Activated T-cell treated with anti-CD3 and anti-CD28 coated beads, Interleukin-2, amount 50 U/mL, for 48 hours (primary cell): Measurements from ENCODE around the gene PLA2G3.
"Not testable (repeated sequence)": the region's sequence is repeated elsewhere in the genome, so short reads cannot be mapped to it uniquely, and the experiment has no call there.

Experiments
- DNase-seq, 2 experiments: peaks; one replicate each; pipeline ENCODE4 v3.0.0-alpha.2; 2020

The PLA2G3 gene, protein sequence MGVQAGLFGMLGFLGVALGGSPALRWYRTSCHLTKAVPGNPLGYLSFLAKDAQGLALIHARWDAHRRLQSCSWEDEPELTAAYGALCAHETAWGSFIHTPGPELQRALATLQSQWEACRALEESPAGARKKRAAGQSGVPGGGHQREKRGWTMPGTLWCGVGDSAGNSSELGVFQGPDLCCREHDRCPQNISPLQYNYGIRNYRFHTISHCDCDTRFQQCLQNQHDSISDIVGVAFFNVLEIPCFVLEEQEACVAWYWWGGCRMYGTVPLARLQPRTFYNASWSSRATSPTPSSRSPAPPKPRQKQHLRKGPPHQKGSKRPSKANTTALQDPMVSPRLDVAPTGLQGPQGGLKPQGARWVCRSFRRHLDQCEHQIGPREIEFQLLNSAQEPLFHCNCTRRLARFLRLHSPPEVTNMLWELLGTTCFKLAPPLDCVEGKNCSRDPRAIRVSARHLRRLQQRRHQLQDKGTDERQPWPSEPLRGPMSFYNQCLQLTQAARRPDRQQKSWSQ

DNA sequence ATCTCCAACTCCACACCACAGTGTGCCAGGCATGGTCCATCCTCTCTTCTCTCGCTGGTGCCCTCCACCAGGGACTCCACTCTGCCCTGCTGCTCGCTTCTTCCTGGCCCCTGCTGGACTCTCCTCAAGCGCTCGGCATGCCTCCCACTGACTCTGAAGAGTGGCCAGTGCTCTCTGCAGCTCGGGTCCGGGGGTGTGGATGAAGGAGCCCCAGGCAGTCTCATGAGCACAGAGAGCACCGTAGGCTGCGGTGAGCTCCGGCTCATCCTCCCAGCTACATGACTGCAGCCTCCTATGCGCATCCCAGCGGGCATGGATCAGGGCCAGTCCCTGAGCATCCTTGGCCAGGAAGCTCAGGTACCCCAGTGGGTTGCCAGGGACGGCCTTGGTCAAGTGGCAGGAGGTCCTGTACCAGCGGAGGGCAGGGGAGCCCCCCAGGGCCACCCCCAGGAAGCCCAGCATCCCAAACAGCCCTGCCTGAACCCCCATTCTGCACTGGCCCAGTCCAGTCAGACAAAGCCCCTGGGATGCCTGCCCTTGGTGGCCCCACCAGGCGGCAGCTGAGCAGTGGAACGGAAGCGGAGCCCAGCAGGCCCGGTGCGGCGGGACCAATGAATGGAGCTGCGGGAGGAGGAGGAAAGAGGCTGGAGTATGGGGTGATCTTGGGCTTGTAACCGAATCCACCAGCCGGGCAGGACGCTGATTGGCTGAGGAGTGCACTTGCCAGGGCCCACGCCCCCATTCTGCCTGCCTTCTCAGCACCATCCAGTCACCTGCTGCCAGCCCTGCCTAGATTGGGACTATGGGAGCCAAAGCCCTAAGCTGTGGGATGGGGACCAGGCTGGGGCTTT lies at the start of gene PLA2G3:
TSS of gene PLA2G3 (minus strand) at position 643 of the 851 bp plus-strand sequence. CDS start at position 489, 154 bp downstream.
- no peak for DNase-seq

DNA sequence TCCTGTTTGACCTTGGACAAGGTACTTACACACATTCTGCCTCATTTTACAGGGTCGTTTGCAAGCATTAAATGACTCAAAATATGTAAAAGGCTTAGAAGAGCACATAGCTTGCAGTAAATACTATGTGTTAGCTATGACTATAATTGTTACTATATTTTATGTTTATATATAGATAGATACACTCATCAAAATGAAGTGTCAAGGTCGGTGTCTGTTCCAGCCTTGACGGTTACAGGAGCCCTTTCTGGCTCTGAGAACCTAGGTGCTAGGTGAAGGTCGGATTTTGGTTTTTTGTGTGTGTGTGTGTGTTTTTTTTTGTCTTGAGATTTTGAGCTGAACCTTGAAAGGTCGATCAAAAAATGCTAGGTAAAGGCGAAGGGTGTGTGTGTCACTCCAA lies 47.3 kb upstream of the PLA2G3 start:
- no peak for DNase-seq

DNA sequence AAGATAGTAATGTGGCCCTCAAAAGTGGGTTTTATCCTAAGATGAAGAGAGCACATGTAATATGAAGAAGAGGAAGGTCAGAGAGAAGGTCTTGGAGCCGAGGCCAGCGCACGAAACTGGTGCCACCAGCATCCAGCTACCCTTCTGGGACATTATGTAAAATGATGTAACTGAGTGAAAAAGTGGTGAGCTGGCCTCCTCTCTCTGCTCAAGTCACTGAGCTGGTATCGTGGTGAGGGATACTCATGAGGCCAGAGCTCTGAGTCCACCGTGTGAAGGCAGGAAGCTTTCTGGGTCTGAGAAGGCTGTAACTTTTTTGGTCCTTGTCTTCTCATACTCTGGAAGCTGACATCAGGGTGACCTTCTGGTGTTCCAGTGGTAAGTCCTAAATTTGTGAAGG lies 44.7 kb upstream of the PLA2G3 start:
- no peak for DNase-seq

DNA sequence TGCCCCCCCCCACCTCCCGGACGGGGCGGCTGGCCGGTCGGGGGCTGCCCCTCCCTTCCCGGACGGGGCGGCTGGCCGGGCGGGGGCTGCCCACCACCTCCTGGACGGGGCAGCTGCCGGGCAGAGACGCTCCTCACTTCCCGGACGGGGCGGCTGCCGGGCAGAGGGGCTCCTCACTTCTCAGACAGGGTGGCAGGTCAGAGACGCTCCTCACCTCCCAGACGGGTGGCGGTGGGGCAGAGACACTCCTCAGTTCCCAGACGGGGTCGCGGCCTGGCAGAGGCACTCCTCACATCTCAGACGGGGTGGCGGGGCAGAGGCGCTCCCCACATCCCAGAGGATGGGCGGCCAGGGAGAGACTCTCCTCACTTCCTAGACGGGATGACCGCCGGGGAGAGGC lies 43.7 kb upstream of the PLA2G3 start:
- no peak for DNase-seq

DNA sequence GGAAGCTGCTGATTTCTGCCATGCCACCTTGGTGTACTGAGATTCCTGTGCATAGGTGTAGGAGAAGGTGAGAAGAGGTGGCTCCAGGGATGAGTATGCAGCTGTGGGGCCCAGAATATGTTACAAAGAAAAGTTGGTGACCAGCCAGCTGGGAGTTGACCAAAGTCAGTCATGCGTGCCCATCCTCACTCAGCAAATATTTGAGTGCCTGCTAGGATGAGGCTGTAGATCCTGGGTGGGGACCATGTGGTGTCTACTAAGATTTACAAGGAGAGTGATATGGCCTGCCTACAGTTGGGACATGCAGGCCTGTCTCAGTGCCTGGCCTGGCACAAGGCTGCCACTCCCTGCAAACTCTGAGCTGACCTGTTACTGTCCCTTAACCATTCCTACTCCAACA lies 39.0 kb upstream of the PLA2G3 start:
- no peak for DNase-seq

DNA sequence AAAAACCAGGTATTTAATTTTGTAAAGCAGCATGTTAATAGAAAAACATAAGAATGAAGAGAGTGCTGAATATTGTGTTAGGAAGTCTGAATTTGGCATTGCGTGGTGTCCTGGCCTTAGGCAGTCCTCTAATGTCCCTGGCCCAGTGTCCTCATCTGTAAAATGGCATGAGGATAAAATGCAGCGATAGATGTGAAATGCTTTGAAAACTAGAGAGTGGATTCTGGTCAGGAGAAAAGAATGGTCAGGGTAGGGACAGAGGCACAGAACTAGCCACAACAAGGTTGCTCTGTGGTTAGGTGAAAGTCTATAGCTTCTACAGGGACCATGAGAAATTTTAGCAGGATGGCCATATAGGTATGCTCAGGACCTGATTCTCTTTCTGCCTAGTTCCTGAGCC lies 38.6 kb upstream of the PLA2G3 start:
- DNase-seq = no peak

DNA sequence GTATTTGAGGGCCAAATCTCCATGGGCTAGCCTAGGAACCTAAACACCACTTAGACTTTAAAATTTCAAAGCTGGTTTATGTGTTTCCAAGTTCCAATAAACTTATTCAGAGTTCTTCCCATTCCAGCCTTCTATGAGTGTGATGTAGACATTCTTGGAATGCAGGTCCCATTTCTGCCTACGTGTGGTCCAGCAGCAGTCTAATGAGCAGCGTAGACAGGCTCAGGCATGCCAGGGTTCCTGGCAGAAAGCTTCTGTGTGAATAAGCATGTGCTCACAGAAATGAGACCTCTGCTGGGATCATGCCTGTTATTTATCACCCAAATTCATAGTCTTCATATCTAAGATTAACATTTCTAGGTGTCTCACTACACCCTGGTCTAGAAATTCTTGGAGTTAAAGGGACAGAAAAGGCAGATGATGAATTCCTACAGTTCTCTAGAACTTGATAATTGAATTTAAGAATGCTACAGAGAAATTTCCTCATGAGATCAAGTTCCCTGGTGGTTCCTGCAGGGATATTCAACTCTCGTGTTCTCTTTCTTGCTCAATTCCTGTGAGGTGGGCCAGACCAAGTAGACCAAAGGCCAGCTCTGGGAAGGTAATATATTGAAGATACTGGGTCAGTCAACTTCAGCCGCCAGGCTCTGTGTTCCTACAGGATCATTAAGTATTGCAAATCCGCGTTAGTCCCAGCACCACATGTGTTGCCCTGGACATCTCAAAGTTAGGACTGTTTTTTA lies 37.3 kb upstream of the PLA2G3 start:
- no peak for DNase-seq

DNA sequence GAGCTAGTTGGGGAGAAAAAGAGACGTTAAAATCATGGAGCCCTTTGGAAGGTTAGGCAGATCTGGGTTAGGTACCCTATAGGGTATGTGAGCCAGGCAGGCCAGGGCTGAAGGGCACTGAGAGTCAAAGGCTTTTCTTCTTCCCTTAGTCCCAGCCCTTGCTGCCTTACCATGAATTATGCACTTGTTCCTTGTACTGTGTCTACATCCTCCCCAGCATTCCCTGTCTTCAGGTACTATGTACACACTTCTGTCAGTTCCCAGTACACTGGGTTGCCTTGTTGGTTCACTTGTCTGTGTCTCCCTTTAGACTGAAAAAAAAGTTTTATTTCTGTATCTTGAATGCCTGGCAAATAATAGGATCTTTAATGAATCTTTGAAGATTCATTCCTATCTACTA lies 36.6 kb upstream of the PLA2G3 start:
- no peak for DNase-seq

DNA sequence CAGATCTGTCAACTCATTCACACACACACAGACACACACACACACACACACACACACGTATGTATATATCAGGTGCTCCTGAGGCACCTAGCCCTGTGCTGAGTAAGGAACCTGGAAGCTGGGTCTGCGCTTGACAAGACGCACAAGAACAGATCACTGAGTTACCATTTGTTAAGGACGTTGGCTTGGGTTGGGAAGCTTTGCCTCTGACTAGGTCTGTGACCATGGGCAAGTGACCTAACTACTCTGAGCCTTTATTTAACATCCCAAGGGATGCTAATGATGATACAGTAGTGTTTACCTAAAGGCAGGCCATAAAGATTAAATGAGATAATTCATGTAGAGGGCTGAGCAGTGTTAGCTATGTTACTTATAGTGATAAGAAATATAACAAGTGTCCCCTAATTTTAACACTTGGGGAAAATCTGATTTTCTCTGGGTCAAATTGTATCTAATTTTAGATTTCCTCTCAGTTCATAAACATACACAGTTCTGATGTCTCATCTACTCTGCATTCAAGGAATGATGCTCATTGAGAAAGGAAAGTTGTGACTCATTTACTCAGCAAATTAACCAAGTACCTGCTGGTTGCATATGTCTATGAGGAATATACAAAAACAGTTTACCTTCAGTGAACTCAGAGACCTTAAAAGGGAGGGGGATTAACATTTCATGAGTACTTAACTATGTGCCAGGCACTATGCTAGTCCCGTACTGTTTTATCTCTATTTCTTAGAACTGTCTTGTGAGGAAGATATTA lies 33.3 kb upstream of the PLA2G3 start:
- peak in 1 of 2 experiments; percentile 22 for DNase-seq

DNA sequence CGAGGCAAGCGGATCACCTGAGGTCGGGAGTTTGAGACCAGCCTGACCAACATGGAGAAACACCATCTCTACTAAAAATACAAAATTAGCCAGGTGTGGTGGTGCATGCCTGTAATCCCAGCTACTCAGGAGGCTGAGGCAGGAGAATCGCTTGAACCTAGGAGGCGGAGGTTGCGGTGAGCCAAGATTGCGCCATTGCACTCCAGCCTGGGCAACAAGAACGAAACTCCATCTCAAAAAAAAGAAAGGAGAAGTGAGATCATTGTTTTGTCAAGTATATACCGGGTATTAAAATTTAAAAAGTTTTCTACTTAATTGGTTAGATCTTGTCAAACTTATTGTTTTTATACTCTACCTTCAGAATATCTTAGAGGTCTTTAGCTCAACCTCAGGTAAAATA lies 31.4 kb upstream of the PLA2G3 start:
- not testable (repeated sequence) for DNase-seq

DNA sequence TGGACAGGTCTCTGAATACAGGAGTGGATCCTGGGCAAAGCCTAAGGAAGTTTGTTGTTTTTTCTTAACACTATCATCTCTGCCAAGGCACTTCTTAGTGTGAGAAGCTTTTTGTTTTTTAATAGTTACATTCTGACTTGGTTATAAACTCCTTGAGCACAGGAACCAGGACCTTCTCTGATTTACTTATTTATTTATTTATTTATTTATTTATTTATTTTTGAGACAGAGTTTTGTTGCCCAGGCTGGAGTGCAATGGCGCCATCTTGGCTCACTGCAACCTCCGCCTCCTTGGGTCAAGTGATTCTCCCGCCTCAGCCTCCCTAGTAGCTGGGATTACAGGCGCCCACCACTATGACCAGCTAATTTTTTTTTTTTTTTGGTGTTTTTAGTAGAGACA lies 30.7 kb upstream of the PLA2G3 start:
- no peak for DNase-seq

DNA sequence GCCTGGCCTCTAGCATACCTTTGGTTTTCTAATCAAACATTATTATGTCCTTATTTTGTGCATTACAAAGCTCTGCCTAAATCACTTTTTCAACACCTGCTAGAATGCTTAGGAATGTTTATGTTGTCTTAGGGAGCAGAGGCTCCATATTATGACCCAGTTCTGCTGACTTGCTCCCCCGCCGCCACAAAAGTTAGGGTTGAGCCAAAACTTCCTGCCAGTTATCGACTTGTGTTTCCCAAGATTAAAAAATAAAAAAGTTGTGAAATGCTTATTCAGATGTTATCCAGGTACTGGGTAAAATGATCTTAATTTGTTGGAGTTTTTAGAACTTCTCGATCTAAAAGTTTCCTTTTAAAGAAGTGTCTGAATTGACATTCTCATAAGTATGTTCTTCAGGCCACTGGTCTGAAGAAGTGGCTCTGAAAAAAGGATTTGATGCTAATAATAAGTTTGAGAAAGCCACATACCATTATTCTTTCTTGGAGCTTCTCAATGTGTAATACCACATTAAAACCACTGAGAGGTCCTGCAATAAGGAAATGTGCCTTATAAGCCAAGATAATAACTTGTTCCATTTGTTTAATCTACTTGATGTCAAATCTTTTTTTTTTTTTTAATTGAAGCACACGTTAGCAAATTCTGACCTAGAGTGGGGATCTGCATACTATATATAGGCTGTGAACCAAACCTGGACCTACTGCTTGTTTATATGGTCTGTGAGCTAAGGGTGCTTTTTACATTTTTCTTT lies 21.9 kb upstream of the PLA2G3 start:
- no peak for DNase-seq

DNA sequence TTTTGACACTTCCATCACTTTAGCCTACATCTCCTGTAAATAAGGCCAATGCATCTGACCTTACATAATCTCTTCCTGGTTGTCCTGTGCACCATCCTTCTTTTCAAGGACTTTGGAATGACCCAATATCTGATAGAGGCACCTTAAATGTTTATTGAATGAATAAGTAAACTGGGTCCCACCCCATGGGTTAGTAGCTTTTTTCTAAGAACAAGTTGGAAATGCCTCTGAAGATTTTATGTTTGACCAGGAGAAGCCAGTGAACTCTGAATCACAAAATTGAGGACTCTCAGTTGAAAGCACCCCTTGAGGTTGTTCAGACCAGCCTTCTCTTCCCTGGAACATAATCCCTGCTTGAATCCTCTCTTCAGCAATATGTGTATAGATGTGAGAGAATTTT lies 21.1 kb upstream of the PLA2G3 start:
- DNase-seq = no peak

DNA sequence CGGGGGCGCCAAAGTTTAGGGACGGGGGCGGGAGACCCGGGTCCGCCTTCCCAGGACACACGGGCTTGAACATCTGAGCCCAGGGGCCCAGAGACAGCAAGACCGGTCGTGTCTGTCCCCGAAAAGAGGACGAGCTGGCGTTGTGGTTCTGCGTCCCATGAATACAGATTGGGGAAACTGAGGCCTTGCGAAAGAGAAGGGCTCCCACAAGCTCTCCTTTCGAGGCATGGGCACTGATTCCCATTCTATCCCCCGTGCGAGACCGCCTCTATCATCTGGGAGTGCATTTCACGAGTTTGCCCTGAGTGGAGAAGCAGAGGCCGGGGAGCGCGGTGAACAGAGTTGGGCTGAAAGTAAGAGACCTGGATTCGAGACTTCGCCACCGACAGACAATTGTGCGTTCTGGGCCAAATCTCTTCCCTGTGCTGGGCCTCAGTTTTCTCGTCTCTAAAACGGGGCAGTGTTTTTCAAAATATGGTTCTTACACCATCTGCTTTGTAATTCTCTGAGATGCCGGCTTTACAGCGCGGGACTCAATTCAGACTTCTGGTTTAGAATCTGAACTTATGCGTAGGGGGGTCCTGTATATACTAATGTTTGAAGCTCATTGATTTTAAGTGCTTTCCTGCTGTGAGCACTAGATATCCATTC lies 20.1 kb upstream of the PLA2G3 start:
- DNase-seq = no peak

DNA sequence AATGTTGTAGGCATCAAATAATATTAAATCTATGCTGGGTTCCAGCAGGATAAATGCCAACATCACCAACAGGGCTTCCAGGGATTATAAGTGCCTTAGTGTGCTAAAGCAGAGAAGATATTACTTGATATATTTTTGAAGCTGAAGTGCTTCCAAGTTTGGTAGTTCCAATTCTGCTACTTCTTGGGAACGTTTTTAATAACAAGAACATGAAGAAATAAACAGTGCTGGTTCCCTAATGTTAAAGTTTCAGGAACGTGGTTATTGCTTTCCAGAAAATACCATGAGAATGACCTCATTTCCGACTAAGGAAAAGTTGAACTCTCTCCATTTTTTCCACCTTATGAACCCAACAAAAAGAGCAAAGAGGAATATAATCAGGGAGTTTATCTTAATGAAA lies 15.1 kb upstream of the PLA2G3 start:
- no peak for DNase-seq

DNA sequence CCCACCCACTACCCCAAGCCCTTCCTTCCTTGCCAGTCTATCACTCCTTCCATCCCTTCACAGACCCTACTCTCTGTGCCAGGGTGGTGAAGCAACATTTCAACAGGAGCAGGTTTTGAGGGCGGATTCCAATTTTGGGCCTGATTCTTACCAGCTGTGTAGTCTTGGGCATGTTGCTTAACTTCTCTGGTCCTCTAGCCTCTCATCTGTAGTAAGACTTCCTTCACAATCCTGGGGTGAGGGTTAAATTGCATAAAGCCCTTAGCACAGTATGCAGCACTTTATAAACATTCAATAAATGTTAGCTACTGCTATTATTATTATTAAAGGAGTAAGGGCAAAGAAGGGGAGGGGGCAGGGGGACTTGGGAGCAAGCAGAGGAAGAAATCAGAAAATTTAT lies 14.7 kb upstream of the PLA2G3 start:
- no peak for DNase-seq

DNA sequence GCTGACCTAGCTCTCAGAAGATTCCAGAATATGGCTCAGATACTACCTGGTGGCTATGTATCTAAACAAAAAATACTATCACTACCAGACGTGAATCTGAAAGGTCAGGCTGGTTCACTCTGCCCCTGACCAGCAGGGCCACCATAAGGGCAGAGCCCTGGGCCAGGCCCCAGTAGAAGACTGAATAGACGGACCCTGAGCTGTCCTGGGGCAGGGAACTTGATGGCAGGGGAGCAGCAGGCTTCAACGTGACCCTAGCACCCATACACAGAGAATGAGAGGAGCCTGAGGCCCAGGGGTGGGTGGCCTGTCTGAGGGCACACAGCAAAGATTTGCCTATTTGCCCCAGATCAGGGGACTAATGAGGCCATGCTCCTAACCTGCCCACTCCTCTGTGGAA lies 13.0 kb upstream of the PLA2G3 start:
- DNase-seq = no peak

DNA sequence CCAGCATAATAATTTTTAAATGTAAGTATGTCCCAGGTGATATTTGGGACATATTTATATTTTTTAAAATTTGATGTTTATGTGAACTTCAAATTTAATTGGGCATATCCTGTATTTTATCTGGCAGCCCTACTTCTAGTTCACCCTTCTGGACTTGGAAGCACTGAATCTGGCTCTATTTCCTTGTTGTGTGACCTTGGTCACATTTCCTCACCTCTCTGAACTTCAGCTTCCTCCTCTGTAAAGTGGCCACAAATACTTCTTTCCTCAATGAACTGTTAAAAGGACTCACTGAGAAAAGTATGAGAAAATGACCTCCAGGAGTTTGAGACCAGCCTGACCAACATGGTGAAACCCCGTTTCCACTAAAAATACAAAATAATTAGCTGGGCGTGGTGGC lies 11.6 kb upstream of the PLA2G3 start:
- no peak for DNase-seq

DNA sequence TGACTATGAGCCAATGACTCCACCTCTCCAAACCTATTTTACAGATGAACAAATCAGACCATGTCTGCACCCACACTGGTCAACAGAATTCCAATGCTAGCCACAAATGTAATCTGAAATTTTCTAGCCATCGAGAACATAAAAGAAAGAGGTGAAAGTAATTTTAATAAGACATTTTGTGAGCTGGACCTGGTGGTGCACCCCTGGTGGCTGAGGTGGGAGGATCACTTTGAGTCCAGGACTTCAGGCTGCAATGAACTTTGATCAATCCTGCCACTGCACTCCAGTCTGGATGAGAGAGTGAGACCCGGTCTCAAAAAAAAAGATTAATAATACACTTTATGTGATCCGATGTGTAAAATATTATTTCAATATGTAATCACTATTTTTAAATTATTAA lies 10.3 kb upstream of the PLA2G3 start:
- no peak for DNase-seq

DNA sequence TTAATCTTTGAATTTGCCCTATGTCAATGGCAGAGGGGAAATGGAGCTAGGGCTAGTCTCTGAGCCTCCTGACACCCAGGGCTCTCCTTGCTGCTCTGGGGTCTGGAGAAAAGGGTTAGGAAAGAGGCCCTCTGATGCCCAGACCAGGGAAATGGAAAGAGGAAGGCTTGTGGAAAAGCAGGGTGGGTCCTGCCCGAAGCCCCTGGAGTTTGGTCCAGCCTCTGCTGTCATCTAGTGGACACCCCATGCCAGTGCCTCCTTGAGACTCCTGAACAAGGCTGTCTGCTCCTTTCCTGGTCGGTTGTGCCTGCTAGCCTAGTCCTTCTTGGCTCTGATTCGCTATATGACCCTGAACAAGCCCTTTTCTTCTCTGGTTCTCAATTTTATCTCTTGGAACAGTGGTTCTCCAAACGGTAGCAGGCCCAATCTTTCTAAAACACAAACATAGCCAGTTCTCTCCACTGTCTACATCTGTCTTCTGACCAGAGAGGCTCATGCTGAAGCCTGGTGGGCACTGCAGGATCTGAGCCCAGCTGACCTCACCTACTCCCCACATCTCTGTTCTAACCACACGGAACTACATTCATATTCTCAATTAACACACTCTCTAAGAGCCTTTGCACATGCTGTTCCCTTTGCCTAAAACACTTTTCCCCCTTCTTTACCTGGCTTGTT lies 8.8 kb upstream of the PLA2G3 start:
- DNase-seq = peak; percentile 50 to 54

DNA sequence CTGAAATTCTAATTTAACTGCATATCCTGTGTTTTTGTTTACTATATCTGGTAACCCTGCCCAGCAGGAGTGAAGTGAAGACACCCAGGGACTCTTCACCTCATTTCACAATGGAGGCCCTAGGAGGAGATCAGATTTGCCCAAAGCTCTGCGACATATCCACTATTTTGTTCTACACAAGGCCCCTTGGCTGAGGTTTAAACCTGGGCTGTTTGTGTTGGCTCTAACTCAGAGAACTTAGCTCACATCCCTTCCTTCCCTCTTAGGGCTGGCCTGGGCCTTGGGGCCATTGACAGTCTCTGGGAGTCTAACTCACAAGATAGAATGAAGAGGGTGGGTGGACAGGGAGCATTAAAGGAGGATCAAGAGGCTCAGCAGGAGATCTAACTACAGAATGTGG lies 8.2 kb upstream of the PLA2G3 start:
- no peak for DNase-seq
